GM12891 (cell line): ENCODE results near the gene DUSP22.

Source experiments
- PAX5 ChIP-seq: IDR thresholded peaks from 2 replicates; pipeline ENCODE4 v1.6.1; 2011; ENCODE audit warnings: low read length, moderate library complexity, mild to moderate bottlenecking; ENCODE audit not compliant: insufficient read depth, severe bottlenecking
- POLR2A ChIP-seq: IDR thresholded peaks from 2 replicates; pipeline ENCODE4 v1.6.1; 2011; ENCODE audit warnings: low read depth, low read length, control low read depth
- POLR2AphosphoS5 ChIP-seq: IDR thresholded peaks from 2 replicates; pipeline ENCODE4 v1.6.1; 2011; ENCODE audit warnings: low read depth, low read length, control low read depth
- POU2F2 ChIP-seq: IDR thresholded peaks from 2 replicates; pipeline ENCODE4 v1.6.1; 2011; ENCODE audit warnings: low read depth, mild to moderate bottlenecking, control low read depth, low read length, moderate library complexity
- SPI1 ChIP-seq: IDR thresholded peaks from 2 replicates; pipeline ENCODE4 v1.6.1; 2011; ENCODE audit warnings: low read depth, low read length, control low read depth
- TAF1 ChIP-seq: IDR thresholded peaks from 2 replicates; pipeline ENCODE4 v1.6.1; 2011; ENCODE audit warnings: low read depth, low read length, control low read depth

DNA sequence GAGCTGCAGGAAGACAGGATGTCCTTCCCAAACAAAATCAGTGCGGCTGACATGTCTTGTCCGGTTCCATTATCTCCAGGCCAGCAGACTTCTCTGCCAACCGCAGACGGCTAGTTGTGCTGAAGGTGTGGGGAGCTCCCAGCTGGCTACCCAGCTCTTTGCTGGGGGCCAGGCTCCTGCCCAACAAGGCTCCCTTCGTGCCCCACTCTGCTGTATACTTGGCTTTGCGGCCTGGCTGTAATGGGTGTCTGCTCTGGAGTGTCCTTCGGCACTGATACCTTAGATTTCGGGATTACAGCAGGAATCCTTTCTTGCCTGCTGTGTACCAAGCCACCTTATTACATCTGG is 50.5 kb downstream of the DUSP22 start:
- TF ChIP-seq SPI1 (no peak), POLR2AphosphoS5 (no peak), POLR2A (no peak), TAF1 (no peak), PAX5 (no peak), POU2F2 (no peak)
